Mesenchymal stem cell (in vitro differentiated cells and primary cell): ENCODE measurements around the gene KRTAP10-2.

Experiments used
- DNase-seq: peaks from one replicate; pipeline ENCODE4 v3.0.0-alpha.2; 2013
- H2AFZ ChIP-seq: one replicate; pipeline ENCODE4 v1.6.1; 2013; ENCODE audit warnings: low read depth, mild to moderate bottlenecking, control low read depth, inconsistent platforms, low read length, moderate library complexity
- H2AK5ac ChIP-seq: 2 replicates; pipeline ENCODE4 v1.6.1; 2013; ENCODE audit warnings: low read length, moderate library complexity, mild to moderate bottlenecking, inconsistent platforms; ENCODE audit not compliant: severe bottlenecking
- H2BK120ac ChIP-seq: one replicate; pipeline ENCODE4 v1.6.1; 2013; ENCODE audit warnings: low read depth, mild to moderate bottlenecking, inconsistent platforms, low read length, moderate library complexity
- H2BK12ac ChIP-seq, 2 experiments: one replicate each; pipeline ENCODE4 v1.6.1; 2013; ENCODE audit warnings: inconsistent platforms in 2 of 2, low read length in 2 of 2, mild to moderate bottlenecking in 2 of 2, moderate library complexity in 2 of 2, control low read depth in 1 of 2
- H2BK15ac ChIP-seq: one replicate; pipeline ENCODE4 v1.6.1; 2013; ENCODE audit warnings: mild to moderate bottlenecking, low read depth, inconsistent platforms; ENCODE audit not compliant: poor library complexity, severe bottlenecking
- H2BK5ac ChIP-seq: 2 replicates; pipeline ENCODE4 v1.6.1; 2013; ENCODE audit warnings: low read depth, mild to moderate bottlenecking, low read length, control low read depth, inconsistent platforms; ENCODE audit not compliant: poor library complexity, severe bottlenecking
- H3K14ac ChIP-seq, 2 experiments: one replicate each; pipeline ENCODE4 v1.6.1; 2013; ENCODE audit warnings: inconsistent platforms in 2 of 2, low read length in 2 of 2, control low read depth in 1 of 2, mild to moderate bottlenecking in 1 of 2, moderate library complexity in 1 of 2
- H3K18ac ChIP-seq, 2 experiments: one replicate each; pipeline ENCODE4 v1.6.1; 2013; ENCODE audit warnings: inconsistent platforms in 2 of 2, low read length in 2 of 2, control low read depth in 1 of 2, low read depth in 1 of 2, mild to moderate bottlenecking in 1 of 2
- H3K23ac ChIP-seq, 2 experiments: one replicate each; pipeline ENCODE4 v1.6.1; 2013; ENCODE audit warnings: inconsistent platforms in 2 of 2, low read length in 2 of 2, mild to moderate bottlenecking in 2 of 2, moderate library complexity in 2 of 2, control low read depth in 1 of 2
- H3K27ac ChIP-seq: 2 replicates; pipeline ENCODE4 v1.5.1; 2013; ENCODE audit warnings: mild to moderate bottlenecking, moderate library complexity, low read length, control low read depth, inconsistent platforms; ENCODE audit not compliant: poor library complexity, severe bottlenecking
- H3K27me3 ChIP-seq, 2 experiments: 2 replicates each; pipeline versions ENCODE4 v1.6.1 to v1.7.0; 2013; ENCODE audit warnings: low read length in 2 of 2, mild to moderate bottlenecking in 2 of 2, moderate library complexity in 2 of 2, control low read depth in 1 of 2, inconsistent platforms in 1 of 2; ENCODE audit not compliant: control insufficient read depth in 1 of 2, insufficient read depth in 1 of 2
- H3K36me3 ChIP-seq, 2 experiments: 2 replicates each; pipeline versions ENCODE4 v1.6.1 to v1.7.0; 2013; ENCODE audit warnings: low read length in 2 of 2, control low read depth in 1 of 2, inconsistent platforms in 1 of 2, low read depth in 1 of 2, mild to moderate bottlenecking in 1 of 2; ENCODE audit not compliant: insufficient read depth in 2 of 2, control insufficient read depth in 1 of 2
- H3K4ac ChIP-seq, 2 experiments: one replicate each; pipeline ENCODE4 v1.6.1; 2013; ENCODE audit warnings: inconsistent platforms in 2 of 2, low read length in 2 of 2, mild to moderate bottlenecking in 2 of 2, moderate library complexity in 2 of 2, control low read depth in 1 of 2, low read depth in 1 of 2
- H3K4me1 ChIP-seq: 2 replicates; pipeline ENCODE4 v1.6.1; 2013; ENCODE audit warnings: low read depth, low read length, control low read depth; ENCODE audit not compliant: control insufficient read depth, insufficient read depth
- H3K4me2 ChIP-seq: 2 replicates; pipeline ENCODE4 v1.6.1; 2013; ENCODE audit warnings: low read length, mild to moderate bottlenecking, inconsistent platforms; ENCODE audit not compliant: poor library complexity, severe bottlenecking
- H3K4me3 ChIP-seq, 2 experiments: 2 replicates each; pipeline versions ENCODE4 v1.5.1 to v1.7.0; 2013; ENCODE audit warnings: low read length in 2 of 2, mild to moderate bottlenecking in 2 of 2, control low read depth in 1 of 2, low read depth in 1 of 2; ENCODE audit not compliant: insufficient read depth in 1 of 2
- H3K79me1 ChIP-seq: replicated peaks from 2 replicates; pipeline ENCODE4 v1.6.1; 2013; ENCODE audit warnings: mild to moderate bottlenecking, control low read depth, low read length, inconsistent platforms; ENCODE audit not compliant: poor library complexity, severe bottlenecking
- H3K9ac ChIP-seq: 2 replicates; pipeline ENCODE4 v1.7.0; 2013; ENCODE audit warnings: mild to moderate bottlenecking, low read length, moderate library complexity
- H3K9me3 ChIP-seq: 2 replicates; pipeline ENCODE4 v1.7.0; 2013; ENCODE audit warnings: mild to moderate bottlenecking, low read length; ENCODE audit not compliant: control insufficient read depth
- H4K8ac ChIP-seq: one replicate; pipeline ENCODE4 v1.6.1; 2013; ENCODE audit warnings: inconsistent platforms, mild to moderate bottlenecking, low read length, moderate library complexity
- H4K91ac ChIP-seq: one replicate; pipeline ENCODE4 v1.6.1; 2013; ENCODE audit warnings: mild to moderate bottlenecking, low read length, inconsistent platforms
- WGBS: methylation state at CpG from one replicate; pipeline ENCODE4 v1.1.7; 2013; ENCODE audit warnings: mixed read lengths; 5-methylcytosine and 5-hydroxymethylcytosine counted together

Gene KRTAP10-2

GRCh38 chr21:44524414-44525371, 26.6 kb downstream of the KRTAP10-2 start:
- no peak overlapping the region for H3K14ac ChIP-seq
- no peak overlapping the region for H3K4me3 ChIP-seq
- H3K4ac ChIP-seq: no peak overlapping the region
- H4K91ac ChIP-seq: no peak overlapping the region
- no peak overlapping the region for H3K9ac ChIP-seq
- no peak overlapping the region for H2AK5ac ChIP-seq
- H3K18ac ChIP-seq: no peak overlapping the region
- H3K23ac ChIP-seq: no peak overlapping the region
- H2BK120ac ChIP-seq: no peak overlapping the region
- no peak overlapping the region for H2BK15ac ChIP-seq
- H4K8ac ChIP-seq: no peak overlapping the region
- 54% methylated on average over 2 of the region's 2 CpGs for WGBS
- H3K4me2 ChIP-seq: no peak overlapping the region
- H2AFZ ChIP-seq: no peak overlapping the region
- no peak overlapping the region for H2BK12ac ChIP-seq
- H3K79me1 ChIP-seq: no peaks in the 10 kb centered on the region
- no peaks in the 10 kb centered on the region for H3K9me3 ChIP-seq
- no peaks in the 10 kb centered on the region for H3K36me3 ChIP-seq
- no peak overlapping the region for H2BK5ac ChIP-seq
- peaks cover 5% of the 10 kb centered on the region for H3K4me1 ChIP-seq
- H3K27me3 ChIP-seq: no peaks in the 10 kb centered on the region
- DNase-seq: no peak
- H3K27ac ChIP-seq: no peak overlapping the region

GRCh38 chr21:44523567-44524413, 27.5 kb downstream of the KRTAP10-2 start:
- 53% methylated on average over 1 of the region's 1 CpG for WGBS
- H3K4me1 ChIP-seq: peaks cover 5% of the 10 kb centered on the region
- no peak for DNase-seq
- no peak overlapping the region for H2BK12ac ChIP-seq
- H2AFZ ChIP-seq: no peak overlapping the region
- no peak overlapping the region for H3K14ac ChIP-seq
- no peak overlapping the region for H2BK15ac ChIP-seq
- no peak overlapping the region for H3K9ac ChIP-seq
- no peak overlapping the region for H3K4me3 ChIP-seq
- no peak overlapping the region for H3K4me2 ChIP-seq
- no peaks in the 10 kb centered on the region for H3K36me3 ChIP-seq
- H3K27me3 ChIP-seq: no peaks in the 10 kb centered on the region
- no peak overlapping the region for H2BK5ac ChIP-seq
- H3K18ac ChIP-seq: no peak overlapping the region
- no peaks in the 10 kb centered on the region for H3K79me1 ChIP-seq
- no peak overlapping the region for H3K4ac ChIP-seq
- H4K91ac ChIP-seq: no peak overlapping the region
- no peak overlapping the region for H2BK120ac ChIP-seq
- H3K27ac ChIP-seq: no peak overlapping the region
- no peaks in the 10 kb centered on the region for H3K9me3 ChIP-seq
- no peak overlapping the region for H2AK5ac ChIP-seq
- H3K23ac ChIP-seq: no peak overlapping the region
- H4K8ac ChIP-seq: no peak overlapping the region

- no peak for DNase-seq
- Histone ChIP-seq H3K9ac (no peak overlapping the region), H3K9me3 (no peaks in the 10 kb centered on the region), H2BK12ac (no peak overlapping the region), H4K8ac (no peak overlapping the region), H3K79me1 (no peaks in the 10 kb centered on the region), H3K27ac (no peak overlapping the region), H3K14ac (no peak overlapping the region), H3K27me3 (no peaks in the 10 kb centered on the region), H3K4me1 (peaks cover 5% of the 10 kb centered on the region), H3K4ac (no peak overlapping the region), H3K4me3 (no peak overlapping the region), H3K36me3 (no peaks in the 10 kb centered on the region), H3K23ac (no peak overlapping the region), H2BK5ac (no peak overlapping the region), H3K4me2 (no peak overlapping the region), H2AK5ac (no peak overlapping the region), H3K18ac (no peak overlapping the region), H4K91ac (no peak overlapping the region), H2BK15ac (no peak overlapping the region), H2AFZ (no peak overlapping the region), H2BK120ac (no peak overlapping the region)
- WGBS: 60% methylated on average over 1 of the region's 1 CpG
These were observed 28.5 kb downstream of the KRTAP10-2 start for GRCh38 chr21:44522753-44523204.
